DOHH2 (cell line): ENCODE results near the gene GOSR1.

Experiments used
- CTCF ChIP-seq: fragments of 200-600 bp; sonication (generic); IDR thresholded peaks from one replicate; pipeline ENCODE4 v1.5.1; 2014; ENCODE audit warnings: antibody characterized with exemption, mild to moderate bottlenecking, low read depth, low read length; ENCODE audit not compliant: poor library complexity, severe bottlenecking
- EZH2phosphoT487 ChIP-seq: fragments of 200-600 bp; sonication (generic); IDR thresholded peaks from 2 replicates; pipeline ENCODE4 v1.6.1; 2017; ENCODE audit warnings: borderline replicate concordance, mild to moderate bottlenecking, antibody characterized with exemption, low read length, moderate library complexity, mixed read lengths

GRCh38 chr17:30506481-30506880, 29.3 kb downstream of the GOSR1 start:
- TF ChIP-seq CTCF (no peak), EZH2phosphoT487 (no peak)
